ENCODE results near the gene ANP32E. TPM values are rescaled to one million over a fixed set of nuclear protein-coding genes. Genes with fewer than 3 reads are reported as not detected.

The ANP32E gene
- total RNA-seq, 2 experiments from 2014 or later, result 174 to 185 TPM

DNA sequence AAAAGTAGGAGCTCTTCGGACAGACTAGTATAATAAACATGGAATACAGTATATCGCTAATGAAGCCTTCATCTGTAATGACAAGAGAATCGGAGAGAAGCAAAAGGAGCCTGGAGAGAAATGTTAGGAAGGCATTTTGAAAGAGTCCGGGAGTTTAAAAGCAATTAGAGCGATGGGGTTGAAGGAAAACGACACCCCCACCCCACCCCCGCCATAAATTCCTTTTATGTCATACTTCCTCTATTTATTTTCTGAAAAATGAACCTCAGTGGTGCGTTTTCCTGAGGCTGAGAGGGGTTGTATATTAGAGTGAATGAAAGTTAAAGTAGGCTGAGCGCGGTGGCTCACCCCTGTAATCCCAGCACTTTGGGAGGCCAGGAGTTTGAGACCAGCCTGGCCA lies 33.5 kb upstream of the ANP32E start:
- H3K9me3 Mint-ChIP-seq, result no peaks in the 10 kb centered on the region
- ChIA-PET CTCF (interaction anchor here (3.0 kb wide), 1 partner anchor 14 kb away, joined by 15 read pairs; no protein-coding TSS in a partner anchor), POLR2A (interaction anchor here (0.6 to 2.2 kb wide), 10 partner anchors 9 to 382 kb away, joined by 3 to 7 read pairs (median 4); a partner anchor contains a TSS)
- ATAC-seq, result no peak
- intact Hi-C loops (cut with micrococcal nuclease), result no loop called here
- DNase-seq, result no peak
- peak overlapping the region; percentile 96 for H3K4me3 Mint-ChIP-seq
- TF ChIP-seq, protein P1, sequence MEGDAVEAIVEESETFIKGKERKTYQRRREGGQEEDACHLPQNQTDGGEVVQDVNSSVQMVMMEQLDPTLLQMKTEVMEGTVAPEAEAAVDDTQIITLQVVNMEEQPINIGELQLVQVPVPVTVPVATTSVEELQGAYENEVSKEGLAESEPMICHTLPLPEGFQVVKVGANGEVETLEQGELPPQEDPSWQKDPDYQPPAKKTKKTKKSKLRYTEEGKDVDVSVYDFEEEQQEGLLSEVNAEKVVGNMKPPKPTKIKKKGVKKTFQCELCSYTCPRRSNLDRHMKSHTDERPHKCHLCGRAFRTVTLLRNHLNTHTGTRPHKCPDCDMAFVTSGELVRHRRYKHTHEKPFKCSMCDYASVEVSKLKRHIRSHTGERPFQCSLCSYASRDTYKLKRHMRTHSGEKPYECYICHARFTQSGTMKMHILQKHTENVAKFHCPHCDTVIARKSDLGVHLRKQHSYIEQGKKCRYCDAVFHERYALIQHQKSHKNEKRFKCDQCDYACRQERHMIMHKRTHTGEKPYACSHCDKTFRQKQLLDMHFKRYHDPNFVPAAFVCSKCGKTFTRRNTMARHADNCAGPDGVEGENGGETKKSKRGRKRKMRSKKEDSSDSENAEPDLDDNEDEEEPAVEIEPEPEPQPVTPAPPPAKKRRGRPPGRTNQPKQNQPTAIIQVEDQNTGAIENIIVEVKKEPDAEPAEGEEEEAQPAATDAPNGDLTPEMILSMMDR (IDR thresholded peaks at IDR 0.05), result no peak
- peaks cover 24% of the 10 kb centered on the region for H3K36me3 Mint-ChIP-seq (ENCODE audit: low read depth)
- no peaks in the 10 kb centered on the region for H3K27me3 Mint-ChIP-seq
- H3K27ac Mint-ChIP-seq, result peak overlapping the region; percentile 96
- peaks cover 18% of the 10 kb centered on the region for H3K4me1 Mint-ChIP-seq (ENCODE audit: low read depth)

DNA sequence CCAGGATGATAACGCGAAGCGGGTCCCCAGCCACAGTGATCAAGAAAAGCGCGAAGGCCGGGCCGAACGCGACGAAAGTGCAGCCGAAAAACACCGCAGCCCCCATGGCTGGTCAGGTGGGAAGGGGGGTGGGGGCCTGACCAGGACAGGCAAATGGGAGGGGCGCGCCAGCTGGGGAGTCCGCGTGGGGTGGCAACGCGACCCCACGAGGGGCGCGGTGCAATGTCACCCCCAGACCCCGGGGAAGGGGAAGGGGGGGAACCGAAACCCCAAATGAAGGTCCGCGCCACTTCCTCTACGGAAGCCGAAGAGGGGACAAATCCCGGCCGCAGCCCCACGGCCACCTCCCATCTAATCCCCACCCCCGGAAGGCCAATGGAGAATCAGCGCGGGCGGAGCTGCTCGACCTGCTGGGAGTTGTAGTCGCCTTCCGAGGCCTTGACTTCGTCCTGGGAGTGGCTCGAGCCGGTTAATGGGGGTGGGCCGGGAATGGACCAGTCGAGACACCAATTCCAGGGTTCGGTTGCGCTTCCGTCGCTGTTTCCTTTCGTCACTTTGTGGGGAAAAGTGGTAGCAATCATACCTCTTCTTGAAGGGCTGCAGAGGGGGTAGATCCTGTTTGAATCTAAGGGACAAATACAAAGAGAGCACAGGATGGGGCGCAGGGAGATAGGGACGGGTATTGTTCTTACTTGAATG lies 32.9 kb upstream of the ANP32E start, which contains the start of gene APH1A:
Gene APH1A (minus strand): TSS at position 312 of the 699 bp plus-strand sequence. CDS start 206 bp downstream, at position 106.
- TF ChIP-seq, protein P1 (IDR thresholded peaks at IDR 0.05), result no peak
- H3K36me3 Mint-ChIP-seq (ENCODE audit: low read depth), result peaks cover 24% of the 10 kb centered on the region

DNA sequence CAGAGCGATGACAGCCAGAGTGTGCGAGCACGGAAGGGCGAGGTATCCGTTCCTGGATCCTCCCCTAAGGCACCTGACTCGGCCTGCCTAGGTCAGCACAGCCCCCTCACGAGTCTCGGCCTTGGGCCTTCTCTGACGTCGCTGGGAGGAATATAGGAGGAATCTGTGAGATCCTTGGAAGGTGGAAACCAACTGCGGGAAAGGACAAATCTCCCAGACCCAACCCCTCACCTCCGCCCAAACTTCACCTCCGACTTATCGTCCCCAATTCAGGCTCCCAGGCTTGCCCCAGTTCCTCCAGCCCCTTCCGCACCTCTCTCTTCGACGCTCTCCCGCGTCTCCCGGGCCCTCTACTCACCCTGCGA lies 32.4 kb upstream of the ANP32E start:
- Mint-ChIP-seq H3K9me3 (no peaks in the 10 kb centered on the region), H3K27ac (peak overlapping the region; percentile 96), H3K36me3 (ENCODE audit: low read depth) (peaks cover 23% of the 10 kb centered on the region), H3K27me3 (no peaks in the 10 kb centered on the region), H3K4me1 (ENCODE audit: low read depth) (peaks cover 18% of the 10 kb centered on the region), H3K4me3 (peak overlapping the region; percentile 96)
- ATAC-seq (peak; percentile 45), DNase-seq (peak; percentile 48)
- TF ChIP-seq, protein P1 (IDR thresholded peaks at IDR 0.05), result no peak
- intact Hi-C loops (cut with micrococcal nuclease), result no loop called here
- ChIA-PET CTCF (interaction anchor here (3.0 kb wide), 1 partner anchor 12 kb away, joined by 15 read pairs; no protein-coding TSS in a partner anchor), POLR2A (interaction anchor here (0.8 to 2.2 kb wide), 3 partner anchors 10 to 29 kb away, joined by 4 to 7 read pairs (median 5); no protein-coding TSS in a partner anchor)

More for the DNA sequence above, 32.9 kb upstream of the ANP32E start, which contains the start of gene APH1A:
- peak; percentile 98 for ATAC-seq
- ChIA-PET CTCF (interaction anchor here (3.0 kb wide), 1 partner anchor 13 kb away, joined by 15 read pairs; no protein-coding TSS in a partner anchor), POLR2A (interaction anchor here (0.6 to 2.2 kb wide), 9 partner anchors 8 to 381 kb away, joined by 3 to 7 read pairs (median 4); a partner anchor contains a TSS)
- peak; percentile 97 for DNase-seq
- H3K9me3 Mint-ChIP-seq, result no peaks in the 10 kb centered on the region
- H3K27me3 Mint-ChIP-seq, result no peaks in the 10 kb centered on the region
- peaks cover 18% of the 10 kb centered on the region for H3K4me1 Mint-ChIP-seq (ENCODE audit: low read depth)
- intact Hi-C loops (cut with micrococcal nuclease), result no loop called here
- H3K4me3 Mint-ChIP-seq, result peak within 1 kb of the TSS; percentile 96
- peak within 1 kb of the TSS; percentile 96 for H3K27ac Mint-ChIP-seq

DNA sequence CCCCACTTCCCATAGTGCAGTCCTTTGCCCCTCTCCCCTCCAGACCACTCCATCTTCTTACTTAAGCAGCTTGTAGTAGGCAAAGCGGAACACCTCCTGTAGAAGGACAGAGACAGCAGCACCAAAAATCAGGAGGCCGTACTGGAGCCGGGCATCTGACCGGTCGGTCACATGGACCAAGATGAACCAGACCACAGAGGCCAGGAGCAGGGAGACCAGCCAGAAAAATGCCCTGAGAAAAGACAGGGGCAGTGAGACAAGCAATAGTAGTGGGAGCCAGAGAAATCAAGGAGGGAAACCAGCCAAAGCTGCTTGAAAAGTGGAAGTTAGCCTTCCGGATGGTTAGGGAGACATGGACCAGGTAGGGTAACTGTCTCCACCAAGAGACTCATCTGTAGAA lies 32.0 kb upstream of the ANP32E start:
- peak overlapping the region; percentile 96 for H3K27ac Mint-ChIP-seq
- H3K9me3 Mint-ChIP-seq, result no peaks in the 10 kb centered on the region
- peaks cover 23% of the 10 kb centered on the region for H3K36me3 Mint-ChIP-seq (ENCODE audit: low read depth)
- ATAC-seq (no peak), DNase-seq (no peak)
- ChIA-PET POLR2A (interaction anchor here (0.6 to 2.2 kb wide), 2 partner anchors 19 to 834 kb away, joined by 3 to 7 read pairs; no protein-coding TSS in a partner anchor), CTCF (interaction anchor here (3.0 kb wide), 1 partner anchor 12 kb away, joined by 15 read pairs; no protein-coding TSS in a partner anchor)
- peak overlapping the region; percentile 96 for H3K4me3 Mint-ChIP-seq
- peaks cover 18% of the 10 kb centered on the region for H3K4me1 Mint-ChIP-seq (ENCODE audit: low read depth)
- no peaks in the 10 kb centered on the region for H3K27me3 Mint-ChIP-seq
- TF ChIP-seq, protein P1 (IDR thresholded peaks at IDR 0.05), result no peak
- intact Hi-C loops (cut with micrococcal nuclease), result no loop called here

DNA sequence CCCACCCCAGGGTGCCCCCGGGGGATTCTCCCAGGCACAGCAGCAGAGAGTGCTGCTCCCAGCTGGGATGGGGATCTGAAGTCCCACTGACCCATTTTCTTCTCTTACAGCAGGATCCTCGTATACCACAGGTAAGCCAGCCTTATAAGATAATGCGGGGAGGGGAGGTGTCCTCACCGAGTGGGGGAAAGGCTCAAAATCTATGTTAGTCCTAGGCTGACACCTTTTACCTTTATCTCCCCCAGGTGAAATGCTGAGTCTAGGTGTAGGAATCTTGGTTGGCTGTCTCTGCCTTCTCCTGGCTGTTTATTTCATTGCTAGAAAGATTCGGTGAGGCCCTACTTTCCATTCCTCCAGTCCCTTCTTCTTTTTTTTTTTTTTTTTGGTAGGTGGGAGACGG lies 27.6 kb upstream of the ANP32E start:
- Mint-ChIP-seq H3K27ac (no peak overlapping the region), H3K36me3 (ENCODE audit: low read depth) (peaks cover 23% of the 10 kb centered on the region), H3K9me3 (no peaks in the 10 kb centered on the region), H3K4me1 (ENCODE audit: low read depth) (peaks cover 13% of the 10 kb centered on the region), H3K27me3 (peaks cover 5% of the 10 kb centered on the region), H3K4me3 (no peak overlapping the region)
- ChIA-PET CTCF (interaction anchor here (0.9 kb wide), 1 partner anchor 8 kb away, joined by 4 read pairs; no protein-coding TSS in a partner anchor), POLR2A (no interaction called here)
- TF ChIP-seq, protein P1 (IDR thresholded peaks at IDR 0.05), result no peak
- ATAC-seq, result no peak
- intact Hi-C loops (cut with micrococcal nuclease), result no loop called here
- no peak for DNase-seq
